RWPE1 (cell line): ENCODE results near the gene MCAM.

Experiments
- CTCF ChIA-PET: fragments of 350-600 bp; sonication (Branson Sonifier 250); formaldehyde crosslinking; extraction: SDS; loops from one replicate; lab custom pipeline; 2021; lab: Yijun Ruan, JAX
- POLR2A ChIA-PET: fragments of 400-600 bp; formaldehyde crosslinking; extraction: SDS; loops from one replicate; lab custom pipeline; 2020; ENCODE audit warnings: antibody characterized with exemption; ENCODE audit not compliant: low non-redundant PET; lab: Yijun Ruan, JAX
- DNase-seq: peaks from one replicate; pipeline ENCODE4 v3.0.0; 2012; ENCODE audit warnings: low spot score
- H3K27ac ChIP-seq: fragments of 450-650 bp; 2 replicates; pipeline ENCODE4 v1.5.1; 2017
- TF ChIP-seq, protein P1 (sequence below): fragments of 450-650 bp; conservative IDR thresholded peaks from 2 replicates; pipeline ENCODE4 v1.5.1; 2017; ENCODE audit warnings: low read depth, mild to moderate bottlenecking

MCAM gene

DNA sequence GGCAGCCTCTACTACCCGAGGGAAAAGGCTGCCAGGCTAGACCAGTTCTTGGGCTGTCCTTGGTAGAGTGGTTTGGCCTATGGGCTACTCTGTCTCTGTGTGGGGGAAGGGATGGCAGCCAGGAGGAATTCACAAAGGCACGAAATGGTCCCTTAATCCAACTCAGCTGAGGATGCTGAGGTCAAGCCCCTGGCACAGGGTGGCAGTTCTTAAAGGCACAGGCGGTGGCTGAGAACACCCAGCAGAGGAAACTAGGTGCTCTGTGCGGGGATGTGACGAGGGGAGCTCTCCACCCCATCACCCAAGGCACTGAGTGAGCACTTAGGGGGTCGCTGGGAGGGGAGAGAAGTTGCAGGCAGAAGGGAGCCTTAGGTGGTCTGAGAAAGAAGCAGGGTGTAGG is 29.7 kb upstream of the MCAM start, which contains the start of gene MFRP:
Gene MFRP, minus strand, starts transcription at position 101 of the 400 bp plus-strand sequence. CDS start 192 bp downstream, outside the sequence.
- CTCF ChIA-PET, result interaction anchor here (5.5 kb wide), 1 partner anchor 10 kb away, joined by 26 read pairs; no protein-coding TSS in a partner anchor
- DNase-seq, result no peak
- TF ChIP-seq, protein P1, sequence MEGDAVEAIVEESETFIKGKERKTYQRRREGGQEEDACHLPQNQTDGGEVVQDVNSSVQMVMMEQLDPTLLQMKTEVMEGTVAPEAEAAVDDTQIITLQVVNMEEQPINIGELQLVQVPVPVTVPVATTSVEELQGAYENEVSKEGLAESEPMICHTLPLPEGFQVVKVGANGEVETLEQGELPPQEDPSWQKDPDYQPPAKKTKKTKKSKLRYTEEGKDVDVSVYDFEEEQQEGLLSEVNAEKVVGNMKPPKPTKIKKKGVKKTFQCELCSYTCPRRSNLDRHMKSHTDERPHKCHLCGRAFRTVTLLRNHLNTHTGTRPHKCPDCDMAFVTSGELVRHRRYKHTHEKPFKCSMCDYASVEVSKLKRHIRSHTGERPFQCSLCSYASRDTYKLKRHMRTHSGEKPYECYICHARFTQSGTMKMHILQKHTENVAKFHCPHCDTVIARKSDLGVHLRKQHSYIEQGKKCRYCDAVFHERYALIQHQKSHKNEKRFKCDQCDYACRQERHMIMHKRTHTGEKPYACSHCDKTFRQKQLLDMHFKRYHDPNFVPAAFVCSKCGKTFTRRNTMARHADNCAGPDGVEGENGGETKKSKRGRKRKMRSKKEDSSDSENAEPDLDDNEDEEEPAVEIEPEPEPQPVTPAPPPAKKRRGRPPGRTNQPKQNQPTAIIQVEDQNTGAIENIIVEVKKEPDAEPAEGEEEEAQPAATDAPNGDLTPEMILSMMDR, result no peak
- H3K27ac ChIP-seq, result no peak within 1 kb of the TSS
- POLR2A ChIA-PET, result no interaction called here

DNA sequence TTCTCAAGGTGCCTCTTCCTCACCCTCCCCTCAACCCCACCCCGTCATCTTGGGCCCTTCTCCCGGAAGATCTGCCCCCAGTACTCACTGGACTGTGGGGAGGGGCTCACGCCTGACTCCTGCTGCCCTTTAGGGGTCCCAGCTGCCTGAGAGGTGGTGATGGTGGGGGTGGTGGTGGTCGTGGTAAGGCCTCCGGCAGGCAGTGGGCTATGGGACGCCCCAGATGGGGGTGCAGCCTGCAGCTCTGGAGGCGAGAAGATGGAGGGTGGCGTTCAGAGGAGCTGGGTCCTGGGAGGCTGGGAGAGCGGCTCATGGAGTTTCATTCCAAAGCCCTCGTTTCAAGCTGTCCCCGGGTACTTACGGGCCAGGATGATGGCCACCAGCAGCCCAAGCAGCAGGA is 28.8 kb upstream of the MCAM start:
- TF ChIP-seq, protein P1, result no peak
- CTCF ChIA-PET, result interaction anchor here (1.1 to 5.5 kb wide), 3 partner anchors 11 to 129 kb away, joined by 3 to 26 read pairs (median 6); no protein-coding TSS in a partner anchor
- no peak overlapping the region for H3K27ac ChIP-seq
- POLR2A ChIA-PET, result no interaction called here
- no peak for DNase-seq

DNA sequence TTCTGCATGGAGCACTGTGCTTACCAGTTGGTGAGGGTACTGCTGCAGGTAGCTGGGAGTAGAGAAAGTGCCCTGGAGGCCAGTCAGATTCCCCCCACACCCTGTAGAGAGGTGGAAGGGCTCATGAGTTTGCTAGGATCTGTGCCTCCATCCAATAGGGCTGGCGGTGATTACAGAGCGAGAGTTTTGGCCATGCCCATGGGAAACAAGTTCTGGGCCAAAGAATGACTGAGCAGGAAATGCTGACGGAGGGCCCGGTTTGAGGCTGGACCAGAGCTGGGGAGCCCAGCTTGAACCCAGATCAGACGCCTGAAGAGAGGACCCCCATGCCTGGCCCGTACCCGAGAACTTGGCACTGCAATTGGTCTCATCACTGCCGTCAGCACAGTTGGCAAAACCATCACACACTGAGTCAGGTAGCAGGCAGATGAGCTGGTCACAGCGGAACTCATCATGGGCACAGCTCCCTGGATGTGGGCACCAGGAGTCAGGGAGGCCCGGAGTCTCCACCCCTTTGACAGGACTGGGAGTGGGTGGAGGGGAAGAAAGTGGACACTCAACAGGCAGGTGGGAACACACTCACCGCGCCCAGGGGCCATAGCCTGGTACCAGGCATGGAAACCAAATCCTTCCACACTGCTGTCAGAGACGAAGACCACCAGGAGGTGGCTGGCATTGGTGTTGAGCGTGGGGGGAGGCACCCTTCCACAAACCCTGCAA is 27.5 kb upstream of the MCAM start:
- ChIA-PET POLR2A (no interaction called here), CTCF (interaction anchor here (0.7 to 5.5 kb wide), 3 partner anchors 12 to 250 kb away, joined by 3 to 26 read pairs (median 4); no protein-coding TSS in a partner anchor)
- H3K27ac ChIP-seq, result no peak overlapping the region
- TF ChIP-seq, protein P1, result no peak
- DNase-seq, result no peak

DNA sequence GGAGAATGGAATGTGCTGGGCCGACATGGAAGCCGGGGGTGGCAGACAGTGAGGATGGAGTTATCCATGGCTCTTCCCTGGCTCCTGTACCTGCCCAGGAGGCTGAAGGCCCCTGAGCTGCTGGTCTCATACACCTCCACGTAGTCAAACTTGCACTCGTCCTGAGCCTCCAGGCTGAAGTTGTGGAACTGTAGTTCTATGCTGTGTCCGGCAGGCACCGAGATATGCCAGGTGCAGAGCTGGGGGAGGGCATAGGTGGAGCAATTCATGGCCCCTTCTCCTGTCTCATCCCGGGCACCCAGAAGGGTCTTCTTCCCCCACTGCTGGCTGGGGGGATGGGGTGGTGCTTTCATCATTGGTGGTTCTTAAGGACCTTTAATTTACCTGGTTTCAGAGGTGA is 26.8 kb upstream of the MCAM start:
- DNase-seq, result no peak
- ChIA-PET POLR2A (no interaction called here), CTCF (interaction anchor here (0.7 to 5.5 kb wide), 4 partner anchors 13 to 249 kb away, joined by 3 to 26 read pairs (median 4); no protein-coding TSS in a partner anchor)
- no peak overlapping the region for H3K27ac ChIP-seq
- TF ChIP-seq, protein P1, result no peak

DNA sequence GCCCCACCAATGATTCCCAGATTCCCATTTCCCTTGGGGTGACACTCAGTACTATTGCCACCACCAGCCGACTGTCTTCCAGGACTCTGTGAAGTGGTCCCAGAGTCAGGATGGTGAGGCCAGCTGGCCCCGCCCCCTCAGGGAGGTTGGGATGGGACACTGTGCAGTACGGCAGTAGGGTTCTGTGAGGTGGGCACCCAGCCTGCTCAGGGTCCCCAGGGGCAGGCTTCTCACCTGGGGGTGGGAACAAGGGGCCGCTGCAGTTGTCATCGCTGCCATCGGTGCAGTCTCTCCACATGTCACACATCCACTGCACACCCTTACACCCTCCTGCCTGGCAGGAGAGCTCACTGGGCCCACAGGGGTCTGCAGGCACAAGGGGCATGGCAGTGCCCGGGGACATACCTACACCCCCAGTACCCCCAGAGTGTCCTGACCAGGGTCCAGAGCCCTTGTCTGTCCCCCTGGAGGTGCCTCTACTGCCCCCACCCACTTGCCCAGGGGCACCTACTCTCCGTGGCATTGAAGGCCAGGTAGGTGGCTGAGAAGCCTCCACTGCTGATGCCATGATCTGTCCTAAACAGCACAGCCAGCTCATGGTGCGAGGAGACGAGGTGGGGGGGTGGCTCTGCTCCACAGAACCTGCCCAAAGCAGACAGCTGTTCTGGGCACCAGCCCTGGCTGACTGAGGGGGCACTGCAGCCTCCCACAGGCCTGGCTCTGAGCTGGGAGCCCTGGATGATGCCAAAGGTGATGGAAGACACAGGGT is 25.6 kb upstream of the MCAM start:
- DNase-seq, result no peak
- POLR2A ChIA-PET, result no interaction called here

DNA sequence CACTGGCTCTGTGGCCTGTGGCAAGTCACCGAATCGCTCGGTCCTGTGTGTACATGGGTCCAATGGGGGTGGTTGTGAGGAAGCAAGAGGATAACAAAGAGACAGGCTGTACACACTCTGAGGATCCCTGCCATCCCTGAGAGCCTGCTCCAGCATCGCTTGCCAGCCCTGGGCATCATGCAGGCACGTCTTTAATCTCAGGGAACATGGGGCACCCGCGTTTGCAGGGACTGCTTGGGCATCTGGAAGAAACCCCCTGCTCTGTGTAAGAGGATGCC is 25.0 kb upstream of the MCAM start:
- TF ChIP-seq, protein P1, result no peak
- CTCF ChIA-PET, result interaction anchor here (1.0 kb wide), 2 partner anchors 14 to 18 kb away, joined by 3 read pairs; no protein-coding TSS in a partner anchor
- H3K27ac ChIP-seq, result peak overlapping the region; percentile 82; the same call in 1 of the 2 replicates
- POLR2A ChIA-PET, result no interaction called here
- DNase-seq, result no peak

More for the DNA sequence above, 25.6 kb upstream of the MCAM start:
- no peak overlapping the region for H3K27ac ChIP-seq
- TF ChIP-seq, protein P1, result no peak
- CTCF ChIA-PET, result interaction anchor here (0.5 to 5.5 kb wide), 5 partner anchors 13 to 829 kb away, joined by 3 to 26 read pairs (median 3); no protein-coding TSS in a partner anchor
